HEK293 (cell line): ENCODE results near the gene RNF214.

ENCODE experiments used
- CTCF ChIA-PET: fragments of 350-600 bp; formaldehyde crosslinking; extraction: SDS; loops from one replicate; lab custom pipeline; 2021; ENCODE audit warnings: antibody characterized with exemption; lab: Yijun Ruan, JAX
- POLR2A ChIA-PET: fragments of 300-600 bp; formaldehyde crosslinking; extraction: SDS; loops from one replicate; lab custom pipeline; 2020; ENCODE audit warnings: antibody characterized with exemption, inconsistent platforms; lab: Yijun Ruan, JAX
- H3K27ac ChIP-seq: fragments of 200-500 bp; sonication (Bioruptor generic); 2 replicates; pipeline ENCODE4 v1.5.1; 2014; ENCODE audit warnings: low read depth, low read length, control low read depth, inconsistent platforms; ENCODE audit errors: extremely low read depth
- H3K36me3 ChIP-seq, 2 experiments: fragments of 200-500 bp in 1 of 2; sonication (Bioruptor generic) in 1 of 2; 1 replicate in 1 of 2; 2 replicates in 1 of 2; pipeline ENCODE4 v1.5.1; 2014 to 2017; ENCODE audit warnings: inconsistent platforms in 2 of 2, low read length in 2 of 2; ENCODE audit not compliant: control insufficient read depth in 2 of 2, insufficient read depth in 1 of 2
- H3K4me1 ChIP-seq: fragments of 200-500 bp; sonication (Bioruptor generic); 2 replicates; pipeline ENCODE4 v1.5.1; 2014; ENCODE audit warnings: mild to moderate bottlenecking, low read length, inconsistent platforms; ENCODE audit not compliant: control insufficient read depth, insufficient read depth
- H3K4me3 ChIP-seq: 2 replicates; pipeline ENCODE4 v1.5.1; 2011; ENCODE audit warnings: low read depth, mild to moderate bottlenecking, control low read depth, low read length, moderate library complexity
- H3K9me3 ChIP-seq: fragments of 200-500 bp; sonication (Bioruptor generic); 2 replicates; pipeline ENCODE4 v1.5.1; 2014; ENCODE audit warnings: low read depth, low read length, inconsistent platforms; ENCODE audit not compliant: control insufficient read depth, insufficient read depth
- CTCF ChIP-seq: fragments of 450-650 bp; formaldehyde crosslinking; IDR thresholded peaks from 2 replicates; pipeline ENCODE4 v1.5.1; 2016; ENCODE audit warnings: missing biosample characterization, missing genetic modification characterization
- EGR2 ChIP-seq: fragments of 450-650 bp; formaldehyde crosslinking; IDR thresholded peaks from 2 replicates; pipeline ENCODE4 v1.5.1; 2016; ENCODE audit warnings: low read depth, missing biosample characterization, missing genetic modification characterization
- KLF10 ChIP-seq: fragments of 450-650 bp; IDR thresholded peaks from 2 replicates; pipeline ENCODE4 v1.5.1; 2018; ENCODE audit warnings: missing biosample characterization, mild to moderate bottlenecking, missing genetic modification characterization
- PRDM6 ChIP-seq: fragments of 450-650 bp; formaldehyde crosslinking; IDR thresholded peaks from 2 replicates; pipeline ENCODE4 v1.5.1; 2017; ENCODE audit warnings: missing biosample characterization, missing genetic modification characterization
- SP7 ChIP-seq: fragments of 450-650 bp; formaldehyde crosslinking; IDR thresholded peaks from 2 replicates; pipeline ENCODE4 v1.5.1; 2016; ENCODE audit warnings: missing biosample characterization, missing genetic modification characterization
- ZBTB48 ChIP-seq: fragments of 450-650 bp; formaldehyde crosslinking; IDR thresholded peaks from 2 replicates; pipeline ENCODE4 v1.5.1; 2016; ENCODE audit warnings: missing biosample characterization, missing genetic modification characterization
- ZBTB49 ChIP-seq: fragments of 450-650 bp; formaldehyde crosslinking; IDR thresholded peaks from 2 replicates; pipeline ENCODE4 v1.5.1; 2016; ENCODE audit warnings: missing biosample characterization, missing genetic modification characterization, low read depth
- ZFP3 ChIP-seq: fragments of 450-650 bp; formaldehyde crosslinking; IDR thresholded peaks from 2 replicates; pipeline ENCODE4 v1.5.1; 2016; ENCODE audit warnings: low read depth, missing biosample characterization, missing genetic modification characterization
- ZIC2 ChIP-seq: fragments of 450-650 bp; formaldehyde crosslinking; IDR thresholded peaks from 2 replicates; pipeline ENCODE4 v1.5.1; 2016; ENCODE audit warnings: missing biosample characterization, missing genetic modification characterization
- ZNF16 ChIP-seq: fragments of 450-650 bp; formaldehyde crosslinking; IDR thresholded peaks from 2 replicates; pipeline ENCODE4 v1.5.1; 2016; ENCODE audit warnings: low read depth, missing biosample characterization, missing genetic modification characterization
- ZNF19 ChIP-seq: fragments of 450-650 bp; formaldehyde crosslinking; IDR thresholded peaks from 2 replicates; pipeline ENCODE4; 2016; ENCODE audit warnings: missing biosample characterization, missing genetic modification characterization, low read depth
- ZNF202 ChIP-seq: fragments of 450-650 bp; formaldehyde crosslinking; IDR thresholded peaks from 2 replicates; pipeline ENCODE4 v1.5.1; 2016; ENCODE audit warnings: missing biosample characterization, missing genetic modification characterization, borderline replicate concordance
- ZNF214 ChIP-seq: fragments of 450-650 bp; formaldehyde crosslinking; IDR thresholded peaks from 2 replicates; pipeline ENCODE4 v1.5.1; 2017; ENCODE audit warnings: missing biosample characterization, mild to moderate bottlenecking, missing genetic modification characterization, borderline replicate concordance
- ZNF362 ChIP-seq: fragments of 450-650 bp; formaldehyde crosslinking; IDR thresholded peaks from 2 replicates; pipeline ENCODE4 v1.5.1; 2016; ENCODE audit warnings: missing biosample characterization, missing genetic modification characterization
- ZNF529 ChIP-seq: fragments of 450-650 bp; formaldehyde crosslinking; IDR thresholded peaks from 2 replicates; pipeline ENCODE4 v1.5.1; 2017; ENCODE audit warnings: missing genetic modification characterization, missing biosample characterization; ENCODE audit not compliant: insufficient replicate concordance
- ZNF548 ChIP-seq: fragments of 450-650 bp; formaldehyde crosslinking; IDR thresholded peaks from 2 replicates; pipeline ENCODE4 v1.5.1; 2016; ENCODE audit warnings: missing biosample characterization, missing genetic modification characterization
- ZNF660 ChIP-seq: fragments of 450-650 bp; IDR thresholded peaks from 2 replicates; pipeline ENCODE4 v1.5.1; 2018; ENCODE audit warnings: missing biosample characterization, mild to moderate bottlenecking, missing genetic modification characterization
- ZNF692 ChIP-seq: fragments of 450-650 bp; formaldehyde crosslinking; IDR thresholded peaks from 2 replicates; pipeline ENCODE4 v1.5.1; 2016; ENCODE audit warnings: missing biosample characterization, missing genetic modification characterization

Gene RNF214

GRCh38 chr11:117220568-117220967, 11.9 kb upstream of the RNF214 start:
- Histone ChIP-seq H3K36me3 (peaks cover 0 to 86% of the 10 kb centered on the region in 2 experiments; a peak in 1 of 3 replicates), H3K4me1 (peaks cover 3% of the 10 kb centered on the region; the same call in 1 of the 2 replicates), H3K4me3 (no peak overlapping the region), H3K27ac (no peak overlapping the region), H3K9me3 (no peaks in the 10 kb centered on the region)
- CTCF ChIA-PET, result interaction anchor here (0.6 to 4.0 kb wide), 3 partner anchors 40 to 490 kb away, joined by 3 to 39 read pairs (median 4); no protein-coding TSS in a partner anchor
- TF ChIP-seq SP7 (tag by site-specific recombination) (no peak), ZNF202 (no peak), ZBTB48 (no peak)
- POLR2A ChIA-PET, result interaction anchor here (1.1 to 1.3 kb wide), 2 partner anchors 11 to 18 kb away, joined by 3 read pairs; partner anchors contain the start of gene PCSK7

GRCh38 chr11:117220999-117221774, 11.3 kb upstream of the RNF214 start:
- Histone ChIP-seq H3K9me3 (no peaks in the 10 kb centered on the region), H3K4me1 (peaks cover 3% of the 10 kb centered on the region; the same call in 1 of the 2 replicates), H3K27ac (no peak overlapping the region), H3K4me3 (no peak overlapping the region), H3K36me3 (peaks cover 0 to 86% of the 10 kb centered on the region in 2 experiments; a peak in 1 of 3 replicates)
- CTCF ChIA-PET, result interaction anchor here (0.6 to 4.0 kb wide), 11 partner anchors 10 to 490 kb away, joined by 3 to 39 read pairs (median 4); partner anchors contain the start of genes APOA5 and PCSK7
- TF ChIP-seq ZNF19 (tag by site-specific recombination) (no peak), ZIC2 (no peak), ZNF16 (no peak), ZFP3 (tag by site-specific recombination) (no peak)
- POLR2A ChIA-PET, result interaction anchor here (0.9 to 1.7 kb wide), 7 partner anchors 8 to 77 kb away, joined by 3 to 11 read pairs (median 3); partner anchors contain the start of genes PAFAH1B2, PCSK7, RNF214 and SIDT2

- POLR2A ChIA-PET, result interaction anchor here (0.7 to 1.7 kb wide), 8 partner anchors 9 to 78 kb away, joined by 3 to 11 read pairs (median 3); partner anchors contain the start of genes PAFAH1B2, PCSK7, RNF214 and SIDT2
- peaks cover 0 to 87% of the 10 kb centered on the region in 2 experiments; a peak in 1 of 3 replicates for H3K36me3 ChIP-seq
- no peak for TF ChIP-seq ZBTB49 (tag by site-specific recombination)
- TF ChIP-seq PRDM6, result peak; percentile 72
- TF ChIP-seq ZNF692 (tag by site-specific recombination), result no peak
- TF ChIP-seq ZNF529 (tag by site-specific recombination), result no peak
- TF ChIP-seq SP7 (tag by site-specific recombination), result 0 out of 2 replicates have a peak, but pooled peaks have one; percentile 27
- TF ChIP-seq KLF10 (tag by site-specific recombination), result no peak
- TF ChIP-seq ZNF548, result no peak
- TF ChIP-seq ZNF362 (tag by site-specific recombination), result 0 out of 2 replicates have a peak, but pooled peaks have one; percentile 41
- TF ChIP-seq ZNF660 (tag by site-specific recombination), result 0 out of 2 replicates have a peak, but pooled peaks have one; percentile 46
- no peak for TF ChIP-seq ZNF214 (tag by site-specific recombination)
- TF ChIP-seq EGR2 (tag by site-specific recombination), result peak; percentile 93
- peak; percentile 19; the same call in 1 of the 2 replicates for TF ChIP-seq CTCF (tag by site-specific recombination)
Measured at GRCh38 chr11:117221775-117222517, 10.5 kb upstream of the RNF214 start.

More at GRCh38 chr11:117221775-117222517, 10.5 kb upstream of the RNF214 start:
- CTCF ChIA-PET, result interaction anchor here (0.6 to 4.0 kb wide), 17 partner anchors 9 to 1555 kb away, joined by 3 to 39 read pairs (median 4); partner anchors contain the start of genes APOA5 and PCSK7
- Histone ChIP-seq H3K4me3 (no peak overlapping the region), H3K4me1 (peaks cover 3% of the 10 kb centered on the region; the same call in 1 of the 2 replicates), H3K9me3 (no peaks in the 10 kb centered on the region), H3K27ac (peak overlapping the region; percentile 20; the same call in 1 of the 2 replicates)
